GM18861 (cell line): Measurements from ENCODE around the gene CREB3L2.
"Not testable (repeated sequence)": the region's sequence is repeated elsewhere in the genome, so short reads cannot be mapped to it uniquely, and the experiment has no call there.

Experiments used
- ATAC-seq: cut with Tn5 transposase; IDR thresholded peaks from one replicate; pipeline ENCODE4 v1.9.1; 2021; ENCODE audit not compliant: unreplicated experiment

The CREB3L2 gene

GRCh38 chr7:138001529-138002095, at the start of gene CREB3L2:
TSS of gene CREB3L2 (minus strand) at chr7:138002086. CDS start at chr7:138001705, 381 bp downstream.
- ATAC-seq = peak; percentile 21

- no peak for ATAC-seq
Observed at GRCh38 chr7:138049505-138050116, 47.7 kb upstream of the CREB3L2 start.

- no peak for ATAC-seq
Observed at GRCh38 chr7:138047907-138048306, 46.0 kb upstream of the CREB3L2 start.

GRCh38 chr7:138044897-138045296, 43.0 kb upstream of the CREB3L2 start:
- no peak for ATAC-seq

- ATAC-seq = not testable (repeated sequence)
Observed at GRCh38 chr7:138040063-138040462, 38.2 kb upstream of the CREB3L2 start.

- ATAC-seq = no peak
Observed at GRCh38 chr7:138036135-138036534, 34.2 kb upstream of the CREB3L2 start.

- ATAC-seq = no peak
Observed at GRCh38 chr7:138033241-138033640, 31.4 kb upstream of the CREB3L2 start.

- no peak for ATAC-seq
Observed at GRCh38 chr7:138032770-138033169, 30.9 kb upstream of the CREB3L2 start.

- peak; percentile 94 for ATAC-seq
Observed at GRCh38 chr7:138032186-138032585, 30.3 kb upstream of the CREB3L2 start.

- no peak for ATAC-seq
Observed at GRCh38 chr7:138030679-138031351, 28.9 kb upstream of the CREB3L2 start.

GRCh38 chr7:138029941-138030340, 28.1 kb upstream of the CREB3L2 start:
- no peak for ATAC-seq

GRCh38 chr7:138029126-138029525, 27.2 kb upstream of the CREB3L2 start:
- no peak for ATAC-seq

GRCh38 chr7:138027100-138027499, 25.2 kb upstream of the CREB3L2 start:
- no peak for ATAC-seq

- no peak for ATAC-seq
Observed at GRCh38 chr7:138025215-138026186, 23.6 kb upstream of the CREB3L2 start.

GRCh38 chr7:138024765-138025164, 22.9 kb upstream of the CREB3L2 start:
- no peak for ATAC-seq

GRCh38 chr7:138024343-138024691, 22.4 kb upstream of the CREB3L2 start:
- ATAC-seq = no peak

GRCh38 chr7:138023618-138024342, 21.9 kb upstream of the CREB3L2 start:
- ATAC-seq = peak; percentile 88

- ATAC-seq = no peak
Observed at GRCh38 chr7:138021889-138022288, 20.0 kb upstream of the CREB3L2 start.

- no peak for ATAC-seq
Observed at GRCh38 chr7:138017992-138018391, 16.1 kb upstream of the CREB3L2 start.

GRCh38 chr7:138015096-138015495, 13.2 kb upstream of the CREB3L2 start:
- ATAC-seq = no peak

GRCh38 chr7:138014686-138015085, 12.8 kb upstream of the CREB3L2 start:
- no peak for ATAC-seq
